GM12865 (cell line): ENCODE data around the gene IRF4.

Source experiments
- DNase-seq: peaks from one replicate; pipeline ENCODE4 v3.0.0; 2010; ENCODE audit warnings: low read depth
- H3K4me3 ChIP-seq: 2 replicates; pipeline ENCODE4 v1.5.1; 2011; ENCODE audit warnings: mild to moderate bottlenecking, low read depth, low read length, control low read depth
- CTCF ChIP-seq: IDR thresholded peaks from 2 replicates; pipeline ENCODE4 v1.5.1; 2011; ENCODE audit warnings: low read length, control low read depth, low read depth, inconsistent platforms; ENCODE audit not compliant: insufficient read depth; ENCODE audit errors: missing control alignments

IRF4 gene

GRCh38 chr6:431504-431903 is 40.0 kb downstream of the IRF4 start:
- no peak for TF ChIP-seq CTCF
- DNase-seq: peak; percentile 54

GRCh38 chr6:431986-432385 is 40.4 kb downstream of the IRF4 start:
- DNase-seq: peak; percentile 63
- TF ChIP-seq CTCF: no peak

More at GRCh38 chr6:431504-431903, 40.0 kb downstream of the IRF4 start:
- H3K4me3 ChIP-seq: no peak overlapping the region

GRCh38 chr6:434051-434705 is 42.6 kb downstream of the IRF4 start:
- H3K4me3 ChIP-seq: no peak overlapping the region
- TF ChIP-seq CTCF: no peak
- DNase-seq: no peak

More at GRCh38 chr6:431986-432385, 40.4 kb downstream of the IRF4 start:
- no peak overlapping the region for H3K4me3 ChIP-seq

- no peak for DNase-seq
- no peak overlapping the region for H3K4me3 ChIP-seq
- no peak for TF ChIP-seq CTCF
These were observed 44.1 kb downstream of the IRF4 start for GRCh38 chr6:435441-436307.

- no peak overlapping the region for H3K4me3 ChIP-seq
- TF ChIP-seq CTCF: no peak
- peak; percentile 48 for DNase-seq
These were observed 44.9 kb downstream of the IRF4 start for GRCh38 chr6:436308-437036.

- no peak for DNase-seq
- no peak overlapping the region for H3K4me3 ChIP-seq
- no peak for TF ChIP-seq CTCF
These were observed 45.5 kb downstream of the IRF4 start for GRCh38 chr6:437037-437392.
